Right ventricle myocardium superior (tissue), 1 donor: ENCODE measurements around the gene DMRTB1. TPM values are rescaled to one million over a fixed set of nuclear protein-coding genes. Genes with fewer than 3 reads are reported as not detected.

Source experiments
- ATAC-seq: fragments of 200-7000 bp; cut with Tn5 transposase; one replicate; pipeline ENCODE4 v1.9.1; 2020; ENCODE audit warnings: mild to moderate bottlenecking; ENCODE audit not compliant: poor library complexity
- DNase-seq: peaks from one replicate; pipeline ENCODE4 v3.0.0-alpha.2; 2020
- intact Hi-C: fragments of 100-400 bp; cut with DNase I; formaldehyde crosslinking; loops from one replicate; pipeline ENCODE4 v1.11.2; 2022
- total RNA-seq: library from RNA; stranded (reverse); fragmentation: NEBNext Ultra II Directional; extraction: Animal tissue kit (Norgen Biotek cat#: 25700); gene quantifications from one replicate; pipeline ENCODE4 v1.2.1, GENCODE V29; 2021
- donor health status: DM: no; HTN: yes; CAD: no; lungs with severe emphysema.

Gene DMRTB1
- total RNA-seq, 1 donor from 2014 or later = not detected

GRCh38 chr1:53460666-53461322, 1.6 kb downstream of the DMRTB1 start:
- intact Hi-C loops = no loop called here
- ATAC-seq (no peak), DNase-seq (no peak)

- intact Hi-C loops = no loop called here
- ATAC-seq = no peak
- no peak for DNase-seq
These were observed 2.3 kb downstream of the DMRTB1 start for GRCh38 chr1:53461323-53462044.

- DNase-seq (no peak), ATAC-seq (no peak)
- intact Hi-C loops = no loop called here
These were observed 3.0 kb downstream of the DMRTB1 start for GRCh38 chr1:53462193-53462592.

- ATAC-seq (no peak), DNase-seq (no peak)
- intact Hi-C loops = no loop called here
These were observed 3.7 kb downstream of the DMRTB1 start for GRCh38 chr1:53462769-53463501.

GRCh38 chr1:53463961-53464899, 5.0 kb downstream of the DMRTB1 start:
- no peak for DNase-seq
- intact Hi-C loops = no loop called here
- no peak for ATAC-seq

- DNase-seq (no peak), ATAC-seq (no peak)
- intact Hi-C loops = no loop called here
These were observed 6.1 kb downstream of the DMRTB1 start for GRCh38 chr1:53465023-53465957.

- intact Hi-C loops = no loop called here
- DNase-seq (no peak), ATAC-seq (no peak)
These were observed 8.2 kb downstream of the DMRTB1 start for GRCh38 chr1:53467391-53467790.

- ATAC-seq (no peak), DNase-seq (no peak)
- intact Hi-C loops = no loop called here
These were observed 9.2 kb downstream of the DMRTB1 start for GRCh38 chr1:53468374-53468773.

GRCh38 chr1:53469373-53469772, 10.2 kb downstream of the DMRTB1 start:
- ATAC-seq (no peak), DNase-seq (no peak)
- intact Hi-C loops = no loop called here

GRCh38 chr1:53470155-53470554, 11.0 kb downstream of the DMRTB1 start:
- peak; percentile 94 for ATAC-seq
- intact Hi-C loops = no loop called here
- DNase-seq = peak; percentile 82

- intact Hi-C loops = no loop called here
- no peak for ATAC-seq
These were observed 11.4 kb downstream of the DMRTB1 start for GRCh38 chr1:53470584-53470983.

GRCh38 chr1:53471000-53471399, 11.8 kb downstream of the DMRTB1 start:
- DNase-seq = no peak
- intact Hi-C loops = no loop called here

More at GRCh38 chr1:53470584-53470983, 11.4 kb downstream of the DMRTB1 start:
- no peak for DNase-seq

GRCh38 chr1:53473463-53473862, 14.3 kb downstream of the DMRTB1 start:
- DNase-seq (no peak), ATAC-seq (no peak)
- intact Hi-C loops = no loop called here

More at GRCh38 chr1:53471000-53471399, 11.8 kb downstream of the DMRTB1 start:
- no peak for ATAC-seq

- intact Hi-C loops = no loop called here
- no peak for DNase-seq
- no peak for ATAC-seq
These were observed 16.5 kb downstream of the DMRTB1 start for GRCh38 chr1:53475664-53476063.

- intact Hi-C loops = no loop called here
- DNase-seq = no peak
- ATAC-seq = no peak
These were observed 17.4 kb downstream of the DMRTB1 start for GRCh38 chr1:53476579-53476978.

- DNase-seq = no peak
- ATAC-seq = no peak
- intact Hi-C loops = no loop called here
These were observed 18.7 kb downstream of the DMRTB1 start for GRCh38 chr1:53477651-53478501.

- intact Hi-C loops = no loop called here
- DNase-seq (no peak), ATAC-seq (no peak)
These were observed 19.3 kb downstream of the DMRTB1 start for GRCh38 chr1:53478502-53478818.
